Measurements from ENCODE around the gene CALML5. TPM values are rescaled to one million over a fixed set of nuclear protein-coding genes. Genes with fewer than 3 reads are reported as not detected.

CALML5 gene
- total RNA-seq, 1 donor from 2014 or later: not detected

- no peak for DNase-seq
- peaks cover 5% of the 10 kb centered on the region for H3K4me1 Mint-ChIP-seq (ENCODE audit: low read depth, unreplicated experiment)
- H3K27me3 Mint-ChIP-seq (ENCODE audit: unreplicated experiment): no peaks in the 10 kb centered on the region
- peaks cover 17% of the 10 kb centered on the region for H3K36me3 Mint-ChIP-seq (ENCODE audit: unreplicated experiment)
- TF ChIP-seq CTCF (IDR thresholded peaks at IDR 0.05; ENCODE audit: partially characterized antibody, unreplicated experiment): no peak
- no peak overlapping the region for H3K27ac Mint-ChIP-seq (ENCODE audit: unreplicated experiment)
- peaks cover 5% of the 10 kb centered on the region for H3K9me3 Mint-ChIP-seq (ENCODE audit: unreplicated experiment)
- H3K4me3 Mint-ChIP-seq (ENCODE audit: unreplicated experiment): no peak overlapping the region
These were observed 42.7 kb upstream of the CALML5 start for GRCh38 chr10:5542100-5542499.

- no peaks in the 10 kb centered on the region for H3K4me1 Mint-ChIP-seq (ENCODE audit: low read depth, unreplicated experiment)
- no peak overlapping the region for H3K27ac Mint-ChIP-seq (ENCODE audit: unreplicated experiment)
- peaks cover 17% of the 10 kb centered on the region for H3K36me3 Mint-ChIP-seq (ENCODE audit: unreplicated experiment)
- no peak for DNase-seq
- peaks cover 5% of the 10 kb centered on the region for H3K9me3 Mint-ChIP-seq (ENCODE audit: unreplicated experiment)
- H3K27me3 Mint-ChIP-seq (ENCODE audit: unreplicated experiment): no peaks in the 10 kb centered on the region
- no peak for TF ChIP-seq CTCF (IDR thresholded peaks at IDR 0.05; ENCODE audit: partially characterized antibody, unreplicated experiment)
- H3K4me3 Mint-ChIP-seq (ENCODE audit: unreplicated experiment): no peak overlapping the region
These were observed 41.5 kb upstream of the CALML5 start for GRCh38 chr10:5540891-5541290.

GRCh38 chr10:5540080-5540479, 40.7 kb upstream of the CALML5 start:
- Mint-ChIP-seq H3K9me3 (ENCODE audit: unreplicated experiment) (peaks cover 5% of the 10 kb centered on the region), H3K27me3 (ENCODE audit: unreplicated experiment) (no peaks in the 10 kb centered on the region), H3K4me1 (ENCODE audit: low read depth, unreplicated experiment) (no peaks in the 10 kb centered on the region), H3K27ac (ENCODE audit: unreplicated experiment) (no peak overlapping the region), H3K4me3 (ENCODE audit: unreplicated experiment) (no peak overlapping the region), H3K36me3 (ENCODE audit: unreplicated experiment) (peaks cover 17% of the 10 kb centered on the region)
- DNase-seq: no peak
- TF ChIP-seq CTCF (IDR thresholded peaks at IDR 0.05; ENCODE audit: partially characterized antibody, unreplicated experiment): no peak

- no peak for DNase-seq
- peak overlapping the region; percentile 31 for H3K27ac Mint-ChIP-seq (ENCODE audit: unreplicated experiment)
These were observed 39.7 kb upstream of the CALML5 start for GRCh38 chr10:5538892-5539651.

More at GRCh38 chr10:5538892-5539651, 39.7 kb upstream of the CALML5 start:
- Mint-ChIP-seq H3K4me3 (ENCODE audit: unreplicated experiment) (no peak overlapping the region), H3K36me3 (ENCODE audit: unreplicated experiment) (peaks cover 17% of the 10 kb centered on the region), H3K27me3 (ENCODE audit: unreplicated experiment) (no peaks in the 10 kb centered on the region), H3K9me3 (ENCODE audit: unreplicated experiment) (peaks cover 5% of the 10 kb centered on the region), H3K4me1 (ENCODE audit: low read depth, unreplicated experiment) (no peaks in the 10 kb centered on the region)
- TF ChIP-seq CTCF (IDR thresholded peaks at IDR 0.05; ENCODE audit: partially characterized antibody, unreplicated experiment): no peak

Measured in glutamatergic neuron (in vitro differentiated cells).